NCI-H2107 (cell line): ENCODE results near the gene ENTPD1.
"Not testable (repeated sequence)": the region's sequence is repeated elsewhere in the genome, so short reads cannot be mapped to it uniquely, and the experiment has no call there.

Source experiments
- DNase-seq: peaks from one replicate; lab custom pipeline; 2025; lab: John Stamatoyannopoulos, UW

The ENTPD1 gene

GRCh38 chr10:95756041-95756761, at the start of gene ENTPD1:
TSS of gene ENTPD1 (plus strand) at chr10:95756163. CDS start at chr10:95756240, 77 bp downstream.
- no peak for DNase-seq

DNA sequence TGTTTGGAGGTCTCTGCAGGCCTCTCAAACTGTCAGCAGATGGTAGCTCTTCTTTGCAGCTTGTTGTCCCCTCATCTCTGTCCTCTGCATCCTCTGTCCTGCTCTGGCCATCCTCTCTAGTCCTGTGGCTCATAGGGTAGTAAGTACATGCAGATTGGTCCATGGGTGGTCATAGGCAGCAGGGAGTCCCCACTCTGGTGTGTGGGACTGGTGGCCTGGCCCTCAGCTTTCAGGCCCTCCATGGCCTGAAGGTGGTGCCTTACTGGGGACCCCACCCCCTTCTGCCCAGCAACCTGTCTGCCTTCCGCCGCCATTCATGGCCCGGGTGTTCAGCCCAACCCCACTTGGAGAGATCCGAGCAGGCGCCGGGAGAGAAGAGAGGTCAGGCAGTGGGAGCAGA, 49.4 kb upstream of the ENTPD1 start:
- no peak for DNase-seq

DNA sequence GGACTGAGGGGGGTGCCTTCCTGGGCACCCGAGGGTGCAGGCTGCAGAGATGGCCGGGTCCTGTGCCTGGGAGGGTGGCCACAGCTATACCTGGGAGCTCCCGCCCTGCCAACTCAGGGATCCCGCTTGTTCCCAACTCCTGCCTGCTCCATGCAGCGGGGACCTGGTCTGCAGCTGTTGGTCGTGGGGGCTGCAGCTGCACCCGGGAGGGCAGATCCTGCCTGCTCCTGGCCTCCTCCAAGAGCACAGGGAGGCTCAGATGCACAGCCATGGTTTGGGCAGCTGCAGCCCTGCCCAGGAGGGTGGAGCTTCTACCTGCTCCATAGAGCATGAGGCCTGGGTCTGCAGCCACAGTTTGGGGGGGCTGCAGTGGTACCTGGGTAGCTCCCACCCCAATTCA, 49.0 kb upstream of the ENTPD1 start:
- no peak for DNase-seq

DNA sequence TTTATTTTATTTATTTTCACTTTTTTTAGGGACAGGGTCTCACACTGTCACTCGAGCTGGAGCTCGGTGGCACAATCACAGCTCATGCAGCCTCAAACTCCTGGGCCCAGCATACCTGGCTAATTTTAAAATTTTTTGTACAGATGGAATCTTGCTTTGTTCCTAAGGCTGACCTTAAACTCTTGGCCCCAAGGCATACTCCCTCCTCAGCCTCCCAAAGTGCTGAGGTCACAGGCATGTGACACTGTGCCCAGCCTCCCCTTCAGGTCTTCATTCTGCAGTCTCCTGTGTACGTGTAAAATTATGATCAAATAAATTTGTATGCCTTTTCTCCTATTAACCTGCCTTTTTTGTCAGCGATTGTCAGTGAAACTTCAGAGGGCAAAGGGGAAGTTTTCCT, 44.5 kb upstream of the ENTPD1 start:
- no peak for DNase-seq

DNA sequence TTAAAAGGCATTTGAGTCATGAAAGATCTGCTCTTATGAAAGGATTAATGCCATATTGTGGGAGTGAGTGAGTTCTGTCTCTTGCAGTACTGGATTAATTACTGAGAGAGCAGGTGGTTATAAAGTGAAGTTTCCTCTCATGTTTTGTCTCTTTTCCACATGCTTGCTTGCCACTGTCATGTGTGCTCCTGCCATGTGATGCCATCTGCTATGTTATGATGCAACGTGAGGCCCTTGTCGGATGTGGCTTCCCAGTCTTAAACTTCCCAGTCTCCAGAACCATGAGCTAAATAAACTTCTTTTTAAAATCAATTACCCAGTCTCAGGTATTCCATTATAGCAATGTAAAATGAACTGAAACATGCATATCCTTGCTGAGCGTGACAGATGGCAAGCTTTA, 39.5 kb upstream of the ENTPD1 start:
- no peak for DNase-seq

DNA sequence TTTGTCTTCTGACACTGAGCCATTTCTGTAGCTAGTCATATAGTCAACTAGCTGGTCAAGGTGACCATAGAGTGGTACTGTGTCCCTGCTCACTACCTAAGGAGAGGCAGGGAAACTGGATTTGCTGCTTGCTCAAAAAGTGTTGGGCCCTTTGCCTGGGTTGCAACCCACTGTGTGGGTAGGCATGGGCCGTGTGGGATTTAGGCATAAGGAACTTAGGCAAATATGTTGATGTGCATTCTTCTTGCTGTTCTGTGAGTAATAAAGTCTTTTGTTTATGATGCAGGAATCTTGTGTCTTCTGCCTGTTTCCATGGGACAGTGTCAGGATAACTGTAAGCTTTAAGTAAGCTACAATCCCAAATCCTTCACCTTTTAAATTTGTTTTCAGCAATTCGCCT, 39.1 kb upstream of the ENTPD1 start:
- no peak for DNase-seq

- DNase-seq: not testable (repeated sequence)
Measured at GRCh38 chr10:95720745-95721144, 35.2 kb upstream of the ENTPD1 start.

- DNase-seq: not testable (repeated sequence)
Measured at GRCh38 chr10:95722496-95722895, 33.5 kb upstream of the ENTPD1 start.

GRCh38 chr10:95728526-95728925, 27.4 kb upstream of the ENTPD1 start:
- DNase-seq: no peak

DNA sequence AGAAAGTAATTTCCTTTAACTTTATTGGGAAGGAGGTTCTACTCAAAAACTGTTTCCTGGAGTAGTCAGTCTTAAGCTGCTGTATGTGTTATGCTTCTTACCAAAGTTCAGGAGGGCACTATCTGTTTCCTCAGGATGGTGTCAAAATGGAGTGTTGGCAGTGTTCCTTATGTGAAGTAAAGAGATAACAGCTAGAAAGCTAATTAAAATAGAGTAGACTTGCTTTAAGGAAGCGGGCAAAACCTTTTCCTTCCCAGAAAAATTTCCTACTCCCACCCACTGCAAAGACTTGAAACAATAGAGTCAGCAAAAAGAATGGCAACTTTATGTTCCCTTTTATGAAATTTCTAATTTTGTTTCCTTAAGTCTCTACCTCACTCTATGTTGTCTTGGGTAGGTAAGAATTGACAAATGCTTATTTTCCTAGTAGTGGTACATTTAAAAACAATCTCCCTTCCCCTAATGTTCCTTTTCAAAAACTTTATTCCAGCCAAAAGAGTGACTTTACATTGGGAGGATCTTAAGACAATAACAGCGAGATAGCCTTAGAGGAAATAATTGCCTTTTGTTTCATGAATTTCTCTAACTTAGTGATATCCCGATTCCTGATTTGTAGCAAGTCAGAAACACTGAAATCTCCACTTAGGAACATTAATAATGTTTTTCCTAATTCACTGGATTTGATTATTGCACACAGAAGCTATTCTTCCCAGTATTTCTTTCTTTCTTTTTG, 26.5 kb upstream of the ENTPD1 start:
- DNase-seq: no peak

DNA sequence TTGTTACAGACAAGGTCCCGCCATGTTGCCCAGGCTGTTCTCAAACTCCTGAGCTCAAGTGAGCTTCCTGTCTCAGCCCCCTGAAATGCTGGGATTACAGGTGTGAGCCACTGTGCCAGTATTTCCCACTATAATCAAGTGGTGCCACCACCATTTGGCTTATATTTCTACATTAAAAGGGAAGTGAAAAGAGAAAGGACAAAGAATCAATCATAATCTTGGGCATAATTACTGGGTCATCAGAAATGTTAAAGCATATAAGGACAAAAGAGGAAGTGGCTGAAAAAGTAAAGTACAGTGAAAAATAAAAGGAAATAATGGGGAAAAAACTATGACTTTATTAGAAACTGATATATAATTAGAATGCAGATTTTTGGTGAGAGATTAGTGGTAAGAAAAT, 25.7 kb upstream of the ENTPD1 start:
- DNase-seq: no peak

DNA sequence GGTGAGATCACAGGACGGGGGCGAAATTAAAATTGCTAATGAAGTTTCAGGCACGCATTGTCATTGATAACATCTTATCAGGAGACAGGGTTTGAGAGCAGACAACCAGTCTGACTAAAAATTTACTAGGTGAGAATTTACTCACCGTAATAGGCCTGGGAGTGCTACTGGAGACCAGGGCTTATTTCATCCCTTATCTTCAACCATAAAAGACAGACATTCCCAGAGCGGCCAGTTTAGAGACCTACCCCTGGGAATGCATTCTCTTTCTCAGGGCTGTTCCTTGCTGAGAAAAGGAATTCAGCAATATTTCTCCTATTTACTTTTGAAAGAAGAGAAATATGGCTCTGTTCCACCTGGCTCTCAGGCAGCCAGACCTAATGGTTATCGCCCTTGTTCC, 23.1 kb upstream of the ENTPD1 start:
- not testable (repeated sequence) for DNase-seq

- DNase-seq: no peak
Measured at GRCh38 chr10:95739056-95739455, 16.9 kb upstream of the ENTPD1 start.

- DNase-seq: no peak
Measured at GRCh38 chr10:95741807-95742467, 14.0 kb upstream of the ENTPD1 start.

DNA sequence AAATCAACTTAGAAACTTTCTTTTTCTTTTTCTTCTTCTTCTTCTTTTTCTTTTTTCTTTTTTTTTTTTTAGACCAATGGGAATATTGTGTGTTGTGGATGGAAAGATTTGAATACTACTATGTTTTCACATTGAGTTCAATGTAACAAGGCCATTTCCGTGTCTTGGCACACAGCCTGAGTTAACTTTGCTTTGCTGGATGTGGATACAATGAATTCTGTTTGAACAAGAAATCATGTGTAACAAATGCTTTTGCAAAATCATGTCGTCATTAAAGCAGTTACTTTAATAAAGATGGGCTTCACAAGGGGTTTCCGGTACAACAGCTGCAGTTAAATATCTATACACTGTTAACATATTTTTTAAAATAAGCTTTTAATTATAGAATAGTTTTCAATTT, 13.5 kb upstream of the ENTPD1 start:
- DNase-seq: no peak

DNA sequence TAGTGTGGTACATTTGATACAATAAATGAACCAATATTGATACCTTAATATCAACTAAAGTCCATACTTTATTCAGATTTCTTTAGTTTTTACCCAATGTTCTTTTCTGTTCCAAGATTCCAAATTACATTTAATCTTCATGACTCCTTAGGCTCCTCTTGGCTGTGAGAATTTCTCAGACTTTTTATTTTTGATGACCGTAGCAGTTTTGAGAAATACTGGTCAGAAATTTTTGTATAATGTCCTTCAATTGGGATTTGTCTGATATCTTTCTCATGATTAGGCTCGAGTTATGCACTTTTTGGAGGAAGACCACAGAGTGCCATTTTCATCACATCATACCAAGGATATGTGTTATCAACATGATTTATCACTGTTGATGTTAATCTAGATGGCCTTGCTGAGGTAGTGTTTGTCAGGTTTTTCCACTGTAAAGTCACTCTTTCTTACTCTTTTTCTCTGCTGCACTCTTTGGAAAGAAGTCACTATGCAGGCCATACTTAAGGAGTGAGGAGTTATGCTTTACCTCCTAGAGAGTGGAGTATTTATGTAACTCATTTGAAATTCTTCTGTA, 12.9 kb upstream of the ENTPD1 start:
- no peak for DNase-seq

DNA sequence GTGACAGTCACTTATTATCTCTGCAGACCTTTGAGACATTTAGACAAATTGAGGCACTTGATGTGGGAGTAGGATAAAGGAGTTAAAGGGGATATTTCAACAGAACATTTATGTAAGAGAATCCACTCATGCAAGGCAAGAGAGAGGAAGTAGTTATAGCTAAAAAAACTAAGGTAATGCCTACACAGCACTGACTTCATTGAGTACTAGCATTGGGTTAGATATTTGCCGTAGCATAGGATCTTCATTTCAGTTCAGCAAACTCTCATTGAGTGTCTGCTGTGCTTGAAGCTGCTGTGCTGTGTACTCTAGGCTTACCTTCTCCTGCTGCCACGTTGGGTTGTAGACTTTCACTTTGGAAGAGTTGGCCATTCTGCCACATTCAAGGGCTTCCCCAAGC, 10.5 kb upstream of the ENTPD1 start:
- DNase-seq: no peak

DNA sequence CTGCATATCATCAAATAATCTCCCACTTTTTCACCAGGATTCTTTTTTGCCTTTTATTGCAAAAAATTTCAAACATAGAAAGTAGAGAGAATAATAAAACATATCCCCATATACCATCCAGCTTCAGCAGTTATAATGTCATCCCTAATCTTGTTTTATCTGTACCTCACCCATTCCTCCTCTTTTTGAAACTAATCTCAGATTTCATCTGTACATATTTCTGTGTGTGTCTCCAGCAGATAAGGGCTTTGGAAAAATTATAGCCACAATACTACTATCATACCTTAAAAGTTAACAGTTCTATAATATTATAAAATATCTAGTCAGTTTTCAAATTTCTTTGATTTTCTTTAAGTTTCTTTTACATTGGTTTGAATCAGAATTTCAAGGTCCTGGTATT, 7.6 kb upstream of the ENTPD1 start:
- no peak for DNase-seq

DNA sequence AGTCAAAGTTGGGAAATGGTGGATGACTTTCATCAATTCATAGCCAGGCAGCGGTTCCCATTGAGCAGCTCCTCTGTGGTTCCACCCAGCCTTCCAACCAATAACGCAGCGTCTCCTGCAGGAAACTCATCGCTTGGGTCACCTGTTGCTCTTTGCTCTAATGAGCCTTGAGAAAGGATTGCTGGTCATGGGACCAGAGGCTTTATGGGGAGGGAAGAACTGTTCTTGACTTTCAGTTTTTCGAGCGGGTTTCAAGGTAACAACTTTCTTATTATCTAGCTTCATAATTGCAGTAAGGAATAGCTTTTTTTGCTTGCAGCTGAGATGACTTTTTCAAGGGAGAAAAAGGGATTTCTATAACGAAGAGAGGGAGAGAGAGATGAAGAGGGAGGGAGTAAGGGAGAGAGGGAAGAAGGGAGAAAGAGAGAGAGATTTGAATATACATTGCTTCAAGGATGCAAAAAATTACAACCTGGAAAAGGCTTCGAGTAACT, 405 bp upstream of the ENTPD1 start:
- no peak for DNase-seq

- no peak for DNase-seq
Measured at GRCh38 chr10:95756809-95757684, 1.1 kb downstream of the ENTPD1 start.

DNA sequence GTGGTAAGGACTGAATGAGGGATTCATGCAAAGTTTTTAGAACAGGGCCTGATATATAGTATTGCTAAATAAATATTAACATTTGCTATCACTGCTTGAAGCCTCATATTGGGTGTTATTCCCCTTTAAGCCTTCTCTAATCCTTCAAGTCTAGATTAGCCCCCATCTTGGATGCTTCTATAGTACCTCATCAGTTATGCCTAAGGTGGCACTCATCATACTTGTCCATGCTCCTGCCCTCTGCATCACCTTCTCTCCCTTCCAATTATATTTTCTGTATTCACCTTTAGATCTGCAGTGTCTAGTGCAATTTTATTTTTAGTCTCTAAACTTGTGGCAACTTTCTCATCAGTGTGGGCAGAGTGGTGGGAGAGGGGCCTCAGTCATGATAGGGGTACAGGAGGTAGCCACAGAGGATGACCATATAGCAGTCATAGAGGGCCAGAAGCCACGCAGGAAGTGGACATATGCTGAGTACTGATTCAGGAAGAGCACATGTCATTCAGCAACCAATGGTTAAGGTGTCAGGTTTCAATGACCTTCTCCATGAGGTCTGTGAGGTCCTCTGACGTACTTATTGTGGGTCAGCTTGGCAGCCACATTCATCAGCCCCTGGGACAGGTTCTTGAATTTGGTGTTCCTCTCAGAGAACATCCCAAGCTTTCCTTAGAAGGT, 2.5 kb downstream of the ENTPD1 start:
- no peak for DNase-seq
